ENCODE measurements around the gene FRMPD2. TPM values are rescaled to one million over a fixed set of nuclear protein-coding genes. Genes with fewer than 3 reads are reported as not detected.

Gene FRMPD2
- polyA plus RNA-seq, 1 donor from 2014 or later: 0.14 TPM

GRCh38 chr10:48309711-48310226 lies 35.3 kb upstream of the FRMPD2 start:
- Histone ChIP-seq H3F3A (ENCODE audit: insufficient read depth, low read length, poor library complexity, severe bottlenecking) (peaks cover 4% of the 10 kb centered on the region), H3K4me2 (ENCODE audit: low read length) (peak overlapping the region; percentile 74), H3K27ac (ENCODE audit: low read length) (no peak overlapping the region), H3K4me3 (ENCODE audit: low read length) (peak overlapping the region; percentile 95), H4K20me1 (ENCODE audit: insufficient read depth) (peaks cover 6% of the 10 kb centered on the region), H3K9ac (ENCODE audit: low read length) (no peak overlapping the region), H3K36me3 (ENCODE audit: insufficient read depth, low read length) (peaks cover 5% of the 10 kb centered on the region), H2AFZ (ENCODE audit: low read depth, low read length) (no peak overlapping the region), H3K9me2 (ENCODE audit: insufficient read depth, low read length) (no peaks in the 10 kb centered on the region), H3K27me3 (ENCODE audit: insufficient read depth, low read depth, low read length) (no peaks in the 10 kb centered on the region), H3K9me3 (ENCODE audit: low read length) (no peaks in the 10 kb centered on the region), H3K79me2 (replicated peaks; ENCODE audit: insufficient read depth, low read length) (peaks cover 73% of the 10 kb centered on the region)
- peak; percentile 39 for TF ChIP-seq CTCF (IDR thresholded peaks at IDR 0.05; ENCODE audit: poor library complexity, severe bottlenecking)
- no peak for TF ChIP-seq EP300 (conservative IDR thresholded peaks at IDR 0.05; ENCODE audit: poor library complexity, severe bottlenecking)
- TF ChIP-seq SMC3 (conservative IDR thresholded peaks at IDR 0.05; ENCODE audit: poor library complexity): no peak
- no peak for TF ChIP-seq MXI1 (conservative IDR thresholded peaks at IDR 0.05; ENCODE audit: poor library complexity, severe bottlenecking)
- no peak for TF ChIP-seq POLR2AphosphoS5 (IDR thresholded peaks at IDR 0.05)
- TF ChIP-seq REST (IDR thresholded peaks at IDR 0.05; ENCODE audit: borderline replicate concordance): no peak

- peak overlapping the region; percentile 95 for H3K27ac ChIP-seq (ENCODE audit: low read length)
- H3K4me3 ChIP-seq (ENCODE audit: low read length): peak overlapping the region; percentile 95
- no peaks in the 10 kb centered on the region for H3K9me3 ChIP-seq (ENCODE audit: low read length)
- H3K4me2 ChIP-seq (ENCODE audit: low read length): peak overlapping the region; percentile 74
- H2AFZ ChIP-seq (ENCODE audit: low read depth, low read length): peak overlapping the region; percentile 77
- H3K36me3 ChIP-seq (ENCODE audit: insufficient read depth, low read length): no peaks in the 10 kb centered on the region
- H3K27me3 ChIP-seq (ENCODE audit: insufficient read depth, low read depth, low read length): no peaks in the 10 kb centered on the region
- TF ChIP-seq RAD21 (conservative IDR thresholded peaks at IDR 0.05): no peak
- no peak for TF ChIP-seq CTCF (IDR thresholded peaks at IDR 0.05; ENCODE audit: poor library complexity, severe bottlenecking)
- peak overlapping the region; percentile 97 for H3K9ac ChIP-seq (ENCODE audit: low read length)
- no peaks in the 10 kb centered on the region for H3K9me2 ChIP-seq (ENCODE audit: insufficient read depth, low read length)
- peaks cover 6% of the 10 kb centered on the region for H4K20me1 ChIP-seq (ENCODE audit: insufficient read depth)
- peaks cover 53% of the 10 kb centered on the region for H3K79me2 ChIP-seq (replicated peaks; ENCODE audit: insufficient read depth, low read length)
- H3F3A ChIP-seq (ENCODE audit: insufficient read depth, low read length, poor library complexity, severe bottlenecking): peaks cover 4% of the 10 kb centered on the region
Observed at GRCh38 chr10:48307711-48308018, 33.2 kb upstream of the FRMPD2 start.
